Stimulated activated CD4-positive, alpha-beta T cell treated with anti-CD3 and anti-CD28 coated beads, Interleukin-12 subunit alpha, Interleukin-12 subunit beta, amount 100 ng/mL, for 24 hours (primary cell): ENCODE measurements around the gene VAV2.

Source experiments
- DNase-seq, 2 experiments: peaks; one replicate each; pipeline ENCODE4 v3.0.0-alpha.2; 2020; ENCODE audit warnings: low read depth in 2 of 2

Gene VAV2

GRCh38 chr9:133797406-133798105 lies 194.6 kb downstream of the VAV2 start:
- DNase-seq, result no peak

- no peak for DNase-seq
Measured at GRCh38 chr9:133796562-133796961, 195.6 kb downstream of the VAV2 start.

GRCh38 chr9:133795049-133795448 lies 197.1 kb downstream of the VAV2 start:
- no peak for DNase-seq

DNA sequence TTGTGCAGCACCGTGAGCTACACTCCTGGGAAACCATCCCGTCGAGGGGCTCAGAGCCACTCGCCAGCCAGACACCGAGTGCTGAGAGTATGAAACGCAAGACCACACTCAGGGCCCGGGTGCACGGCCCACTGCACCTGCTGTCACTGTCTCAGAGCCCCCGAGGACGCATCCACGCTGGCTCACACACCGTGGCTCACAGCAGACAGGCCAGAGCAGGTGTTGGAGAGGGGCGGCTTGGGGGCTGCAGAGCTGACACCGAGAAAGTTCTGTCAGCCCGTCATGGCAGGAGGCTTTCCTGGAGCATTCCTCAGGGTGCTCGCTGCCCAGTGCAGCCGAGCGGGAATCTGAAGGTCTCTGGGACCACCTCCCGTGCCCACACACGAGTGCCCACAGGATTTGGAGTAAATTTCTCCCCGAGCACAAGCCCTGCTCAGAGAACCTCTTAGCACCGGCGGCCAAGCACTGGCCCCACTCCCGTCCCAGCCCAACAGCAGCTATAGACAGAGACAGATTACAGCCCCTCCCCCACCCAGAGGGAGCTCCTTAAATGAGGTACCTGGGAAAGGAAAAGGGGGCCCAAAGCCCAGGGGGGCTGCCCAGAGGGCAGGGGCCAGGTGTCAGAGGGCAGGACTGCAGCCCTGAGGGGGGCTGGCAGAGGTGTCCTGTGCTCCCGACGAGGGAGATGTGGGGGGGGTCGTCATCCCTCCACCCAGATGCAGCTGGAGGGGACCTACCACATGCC lies 197.9 kb downstream of the VAV2 start:
- DNase-seq, result no peak

DNA sequence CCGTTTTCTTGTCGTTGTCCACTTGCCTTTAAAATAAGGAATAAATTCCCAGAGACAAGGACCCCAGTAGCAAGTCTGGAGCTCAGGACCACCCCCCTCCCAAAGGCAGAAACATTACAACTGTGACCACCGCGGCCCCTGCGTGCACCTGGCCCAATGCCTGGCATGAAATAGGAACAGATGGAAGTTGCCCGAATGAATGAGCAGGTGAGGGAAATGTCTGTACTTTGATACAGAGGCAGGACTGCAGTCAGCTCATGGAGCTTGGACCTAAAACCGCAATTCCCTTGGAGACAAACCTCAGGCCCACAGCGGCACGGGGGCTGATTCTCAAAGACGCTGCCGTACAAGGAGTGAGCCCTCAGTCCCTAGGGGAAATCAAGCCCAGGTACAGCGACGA lies 198.7 kb downstream of the VAV2 start:
- no peak for DNase-seq

DNA sequence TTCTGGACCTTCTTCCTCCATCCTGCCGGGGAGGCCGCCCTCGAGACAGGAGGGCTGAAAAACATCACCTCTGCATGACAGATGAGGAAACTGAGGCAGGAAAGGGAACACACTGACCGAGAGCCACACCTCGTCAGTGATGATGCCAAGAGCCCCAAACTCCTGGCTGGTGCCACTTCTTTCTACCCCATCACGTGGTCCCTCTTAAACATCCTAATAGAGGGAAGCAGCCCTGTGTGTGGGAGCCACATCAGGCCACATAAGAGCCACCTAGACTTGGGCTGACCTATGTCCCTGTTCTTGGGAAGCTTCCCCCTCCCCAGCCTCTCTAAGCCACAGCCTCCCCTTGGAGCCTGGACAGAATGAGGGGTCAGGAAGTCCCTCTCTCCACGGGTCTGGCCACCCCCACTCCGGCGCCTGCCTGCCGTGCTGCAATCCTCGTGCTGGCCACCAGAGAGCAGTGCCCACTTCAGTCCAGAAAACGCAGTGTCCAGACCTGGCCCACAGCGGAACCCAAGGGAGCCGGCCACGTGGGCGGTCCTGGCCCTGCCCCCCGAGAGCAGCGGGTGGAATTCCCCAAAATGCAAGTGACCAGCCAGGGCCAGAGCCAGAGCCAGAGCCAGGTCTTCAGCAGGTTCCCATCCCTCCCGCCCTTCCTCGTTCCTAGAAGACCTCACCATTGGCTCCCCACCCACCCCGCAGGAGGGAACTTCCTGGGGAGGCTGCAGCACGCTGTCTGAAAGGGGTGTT lies 199.2 kb downstream of the VAV2 start:
- peak in 1 of 2 experiments; percentile 31 for DNase-seq

DNA sequence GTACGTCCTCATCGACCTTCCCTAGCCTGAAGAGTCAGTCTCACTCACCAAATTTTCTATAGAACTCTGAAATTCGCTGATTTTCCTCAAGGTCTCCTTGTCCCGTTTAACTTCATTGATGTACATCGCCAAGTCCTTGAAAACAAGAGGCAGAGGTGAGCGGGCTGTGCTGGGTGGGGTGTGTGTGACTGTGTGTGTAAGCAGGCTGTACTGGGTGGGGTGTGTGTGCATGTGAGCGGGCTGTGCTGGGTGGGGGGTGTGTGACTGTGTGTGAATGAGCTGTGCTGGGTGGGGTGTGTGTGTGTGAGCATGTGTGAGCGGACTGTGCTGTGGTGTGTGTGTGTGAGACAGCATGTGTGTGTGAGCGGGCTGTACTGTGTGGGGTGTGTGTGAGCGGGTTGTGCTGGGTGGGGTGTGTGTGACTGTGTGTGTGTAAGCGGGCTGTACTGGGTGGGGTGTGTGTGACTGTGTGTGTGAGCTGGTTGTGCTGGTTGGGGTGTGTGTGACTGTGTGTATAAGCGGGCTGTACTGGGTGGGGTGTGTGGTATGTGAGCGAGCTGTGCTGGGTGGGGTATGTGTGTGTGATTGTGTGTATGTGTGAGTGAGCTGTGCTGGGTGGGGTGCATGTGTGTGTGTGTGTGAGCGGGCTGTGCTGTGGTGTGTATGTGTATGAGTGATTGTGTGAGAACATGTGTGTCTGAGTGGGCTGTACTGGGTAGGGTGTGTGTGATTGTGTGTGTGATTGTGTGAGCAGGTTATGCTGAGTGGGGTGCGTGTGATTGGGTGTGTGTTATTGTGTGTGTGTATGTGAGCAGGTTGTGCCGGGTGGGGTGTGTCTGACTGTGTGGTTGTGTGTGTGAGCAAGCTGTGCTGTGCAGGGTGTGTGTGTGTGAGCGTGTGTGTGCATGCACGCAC lies 200.1 kb downstream of the VAV2 start:
- no peak for DNase-seq

DNA sequence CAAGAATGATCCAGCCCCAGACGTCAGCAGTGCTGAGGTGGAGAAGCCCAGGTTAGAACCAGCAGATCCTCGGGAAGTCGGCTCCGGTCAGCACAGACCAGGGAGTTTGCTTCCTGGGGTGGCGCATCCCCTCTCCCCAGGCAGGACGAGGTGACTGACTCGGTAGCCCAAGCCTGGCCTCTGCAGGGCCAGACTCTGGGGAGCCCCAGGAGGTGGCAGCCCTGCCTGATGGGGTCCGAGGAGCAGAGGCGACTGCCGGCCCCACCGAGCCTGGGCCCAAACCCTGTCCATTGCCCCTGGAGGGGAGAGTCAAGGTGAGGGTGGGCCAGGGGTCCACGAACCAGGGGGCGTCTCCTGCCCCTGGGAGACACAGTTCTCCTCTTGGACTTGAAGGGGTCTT lies 201.1 kb downstream of the VAV2 start:
- no peak for DNase-seq

- no peak for DNase-seq
Measured at GRCh38 chr9:133789778-133790177, 202.3 kb downstream of the VAV2 start.

GRCh38 chr9:133788819-133789717 lies 203.1 kb downstream of the VAV2 start:
- DNase-seq, result no peak

GRCh38 chr9:133788045-133788818 lies 203.9 kb downstream of the VAV2 start:
- DNase-seq, result no peak

DNA sequence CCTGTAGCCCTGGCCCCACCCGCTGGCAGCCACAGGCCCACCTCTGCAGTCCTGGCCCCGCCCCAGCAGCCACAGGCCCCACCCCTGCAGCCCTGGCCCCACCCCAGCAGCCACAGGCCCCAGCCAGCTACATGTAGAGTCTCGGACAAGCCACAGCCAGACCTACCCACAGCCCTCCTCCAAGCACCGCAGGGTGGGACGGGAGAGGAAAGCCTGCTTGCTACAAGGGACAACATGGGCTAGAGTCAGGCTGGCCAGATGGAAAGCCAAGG lies 204.4 kb downstream of the VAV2 start:
- DNase-seq, result no peak

GRCh38 chr9:133786907-133787753 lies 205.0 kb downstream of the VAV2 start:
- DNase-seq, result no peak

DNA sequence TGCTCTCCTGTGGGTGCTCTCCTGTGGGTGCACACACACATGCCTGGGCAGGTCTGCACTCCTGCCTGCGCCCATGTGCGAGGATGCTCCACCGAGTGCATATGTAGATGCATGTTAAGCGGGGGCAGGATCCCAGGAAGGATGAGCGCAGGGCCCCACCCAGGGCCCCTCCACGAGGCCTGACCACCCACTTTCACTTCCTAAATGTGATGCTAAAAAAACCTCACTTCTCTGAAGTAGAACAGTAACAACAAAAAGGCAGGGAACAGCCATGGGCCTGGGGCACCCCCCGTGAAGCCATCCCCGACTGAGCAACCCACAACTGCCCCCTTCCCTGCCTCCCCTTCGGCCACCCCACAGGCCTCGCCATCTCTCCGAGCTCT lies 205.8 kb downstream of the VAV2 start:
- DNase-seq, result no peak

GRCh38 chr9:133785753-133786370 lies 206.3 kb downstream of the VAV2 start:
- DNase-seq, result no peak

DNA sequence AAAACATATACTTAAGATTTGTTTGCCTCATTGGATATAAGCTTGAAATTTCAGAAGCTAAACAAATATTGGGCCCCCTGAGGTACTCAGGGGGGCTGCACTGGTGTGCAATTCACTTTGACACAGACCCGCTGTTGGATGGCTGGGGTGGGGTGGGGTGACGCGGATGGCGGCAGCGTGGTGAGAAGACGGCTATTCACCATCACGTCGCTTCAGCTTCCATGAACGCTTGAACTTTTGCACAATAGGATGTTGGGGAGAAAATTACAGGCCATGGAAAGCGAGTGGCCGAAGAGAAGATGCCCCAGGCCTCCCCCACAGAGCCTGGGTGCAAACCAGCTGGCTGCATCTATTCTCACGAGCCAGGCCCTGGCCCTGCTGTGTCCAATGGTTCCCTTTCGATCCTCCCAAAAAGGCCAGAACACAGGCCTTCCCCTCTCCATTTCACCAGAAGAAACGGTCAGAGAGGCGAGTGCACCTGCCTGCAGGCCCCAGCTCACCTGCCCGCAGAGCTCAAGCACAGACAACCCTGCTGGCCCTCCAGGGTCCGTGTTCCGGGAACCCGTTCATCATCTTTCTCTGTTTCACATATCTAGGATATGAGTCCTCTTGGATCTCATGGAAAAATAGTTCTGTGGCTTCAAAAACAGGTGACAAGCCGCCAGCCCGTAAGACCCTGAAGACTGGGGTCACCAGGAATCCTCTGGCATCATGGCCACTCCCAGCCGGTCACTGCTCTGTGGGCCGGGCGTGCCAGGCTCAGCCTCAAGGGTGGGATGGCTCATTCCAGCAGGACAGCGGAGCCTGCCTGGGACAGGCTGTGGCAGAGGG lies 207.2 kb downstream of the VAV2 start:
- no peak for DNase-seq

DNA sequence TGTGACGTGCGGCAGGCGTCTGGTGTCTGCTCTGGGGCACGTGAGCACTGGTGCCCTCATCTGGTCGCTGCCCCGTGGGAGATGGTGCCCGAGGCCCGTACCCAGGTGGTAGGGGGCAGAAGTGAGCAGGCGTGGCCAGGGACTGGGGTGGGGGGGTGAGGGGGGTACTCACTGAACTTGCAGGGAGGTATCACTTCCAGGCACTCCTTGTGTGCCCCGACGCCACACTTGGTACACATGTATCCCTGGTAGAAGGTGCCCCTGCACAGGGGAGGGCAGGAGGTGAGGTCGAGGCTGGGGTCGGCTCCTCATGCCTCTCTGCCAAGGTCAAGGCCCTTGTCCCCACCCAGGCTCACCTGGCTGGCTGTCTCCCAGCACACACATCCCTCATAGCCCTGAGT lies 208.8 kb downstream of the VAV2 start:
- no peak for DNase-seq
